HG02943 (cell line): ENCODE results near the gene LIX1L.

Experiments used
- ATAC-seq: cut with Tn5 transposase; IDR thresholded peaks from one replicate; pipeline ENCODE4 v1.9.1; 2021; ENCODE audit warnings: mild to moderate bottlenecking, low read depth, moderate library complexity; ENCODE audit not compliant: unreplicated experiment

Gene LIX1L

GRCh38 chr1:145901312-145902021, 56.4 kb downstream of the LIX1L start:
- no peak for ATAC-seq

GRCh38 chr1:145898756-145899155, 59.1 kb downstream of the LIX1L start:
- ATAC-seq, result no peak

- no peak for ATAC-seq
These were observed 59.8 kb downstream of the LIX1L start for GRCh38 chr1:145897969-145898368.

GRCh38 chr1:145895471-145895870, 62.3 kb downstream of the LIX1L start:
- no peak for ATAC-seq

GRCh38 chr1:145893306-145894055, 64.3 kb downstream of the LIX1L start:
- ATAC-seq, result no peak

- ATAC-seq, result no peak
These were observed 65.2 kb downstream of the LIX1L start for GRCh38 chr1:145892486-145893087.

GRCh38 chr1:145891587-145892485, 66.0 kb downstream of the LIX1L start:
- no peak for ATAC-seq

- no peak for ATAC-seq
These were observed 66.7 kb downstream of the LIX1L start for GRCh38 chr1:145891143-145891542.

GRCh38 chr1:145889722-145890121, 68.1 kb downstream of the LIX1L start:
- no peak for ATAC-seq

GRCh38 chr1:145887631-145888030, 70.2 kb downstream of the LIX1L start:
- ATAC-seq, result no peak

- no peak for ATAC-seq
These were observed 71.0 kb downstream of the LIX1L start for GRCh38 chr1:145886816-145887215.

GRCh38 chr1:145886390-145886789, 71.4 kb downstream of the LIX1L start:
- no peak for ATAC-seq

- peak; percentile 85 for ATAC-seq
These were observed 72.0 kb downstream of the LIX1L start, which contains the start of gene ANKRD35 for GRCh38 chr1:145885738-145886287. TSS of gene ANKRD35 (minus strand) at chr1:145885866. CDS start at chr1:145885758, 108 bp downstream.

GRCh38 chr1:145884675-145885074, 73.1 kb downstream of the LIX1L start:
- no peak for ATAC-seq
